DLD1 (cell line): ENCODE results near the gene CTNNA2.

Experiments used
- in situ Hi-C: cut with HindIII; loops from 2 replicates; pipeline ENCODE4 v1.10.0; 2017; ENCODE audit warnings: low sequenced_read_pairs

Gene CTNNA2

GRCh38 chr2:80515964-80516363 is 1003.1 kb downstream of the CTNNA2 start:
- in situ Hi-C loops, result no loop called here

- in situ Hi-C loops, result no loop called here
Measured at GRCh38 chr2:80517316-80517715, 1004.5 kb downstream of the CTNNA2 start.

DNA sequence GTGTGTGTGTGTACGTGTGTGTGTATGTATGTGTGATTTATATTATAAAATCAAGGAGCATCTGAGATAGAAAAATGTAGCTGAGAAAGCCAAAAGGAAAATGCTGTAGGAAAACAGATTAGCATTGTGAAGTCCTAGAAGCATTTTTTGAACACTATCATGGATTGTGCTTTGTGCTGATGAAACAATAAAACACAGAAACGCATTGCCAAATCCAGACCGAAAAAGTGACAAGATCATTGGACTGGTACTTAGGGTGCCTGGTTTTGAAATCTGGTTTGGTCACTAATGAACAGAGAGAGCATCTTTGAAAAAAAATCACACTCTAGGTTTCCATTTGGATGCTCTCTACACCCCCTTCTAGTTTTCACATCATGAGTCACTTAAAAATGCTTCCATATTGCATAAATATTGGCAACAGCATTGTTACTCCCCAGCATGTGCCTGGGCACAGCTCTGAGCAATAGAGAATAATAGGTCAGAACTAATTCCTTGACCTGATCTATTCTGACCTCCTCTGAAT is 1006.3 kb downstream of the CTNNA2 start:
- in situ Hi-C loops, result no loop called here

DNA sequence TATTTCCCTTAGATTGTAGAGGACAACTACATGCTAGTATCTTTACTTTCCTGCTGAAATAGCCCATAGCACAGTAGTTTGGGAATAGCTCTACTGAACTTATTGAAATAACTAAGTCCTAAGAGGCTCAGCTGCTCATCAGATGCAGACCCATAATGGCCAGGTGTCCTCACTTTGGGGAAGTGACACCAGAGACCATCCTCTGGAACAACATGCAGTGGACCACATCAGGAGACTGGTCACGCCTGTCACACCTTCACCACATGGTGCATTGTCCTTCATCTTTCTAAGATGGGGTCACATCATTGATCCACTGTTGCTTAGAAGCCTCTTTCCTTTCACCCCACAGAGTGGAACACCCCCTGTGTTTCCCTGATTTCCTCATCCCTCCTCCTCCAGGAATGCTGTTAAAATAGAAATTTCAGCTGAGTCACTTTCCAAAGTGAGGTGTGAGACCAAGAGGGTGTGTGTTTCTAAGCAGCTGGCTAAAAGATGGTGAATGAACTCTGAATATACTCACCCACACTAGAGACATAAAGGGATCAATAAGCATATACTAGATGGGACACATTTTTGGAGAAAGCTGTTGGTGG is 1006.9 kb downstream of the CTNNA2 start:
- in situ Hi-C loops, result no loop called here

- in situ Hi-C loops, result no loop called here
Measured at GRCh38 chr2:80525152-80525551, 1012.3 kb downstream of the CTNNA2 start.

GRCh38 chr2:80527119-80527518 is 1014.3 kb downstream of the CTNNA2 start:
- in situ Hi-C loops, result no loop called here

DNA sequence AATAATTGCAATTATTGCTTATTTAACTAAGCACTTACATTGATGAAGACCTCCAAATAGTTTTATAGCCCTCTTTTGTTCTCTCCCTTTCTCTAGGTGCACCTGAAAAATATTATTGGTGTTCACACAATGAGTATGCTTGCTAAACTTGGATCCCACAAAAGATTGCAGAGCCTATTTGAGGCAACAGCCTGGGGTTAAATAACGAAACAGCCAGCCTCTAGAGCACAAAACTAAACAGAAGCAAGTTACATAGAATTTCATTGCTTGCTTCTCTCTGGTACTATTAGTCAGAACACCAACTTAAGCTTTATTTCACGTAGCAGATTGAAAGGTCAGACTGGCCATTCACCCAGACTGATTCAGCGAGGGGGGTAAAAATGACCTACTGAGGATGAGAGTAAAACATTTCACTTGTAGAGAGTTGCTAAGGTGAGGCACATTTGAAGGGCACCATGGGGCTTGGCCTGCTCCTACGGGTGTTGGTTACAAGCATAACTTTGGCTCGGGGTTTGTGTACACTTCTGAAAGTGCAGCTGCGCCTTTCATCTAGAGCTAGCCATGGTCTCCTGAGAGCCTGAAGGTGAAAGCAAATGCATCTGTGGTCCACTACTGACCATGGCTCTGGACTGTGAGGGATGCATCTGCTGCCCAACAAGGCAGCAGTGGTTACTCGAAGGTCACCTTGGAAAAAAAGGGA is 1016.8 kb downstream of the CTNNA2 start:
- in situ Hi-C loops, result no loop called here

DNA sequence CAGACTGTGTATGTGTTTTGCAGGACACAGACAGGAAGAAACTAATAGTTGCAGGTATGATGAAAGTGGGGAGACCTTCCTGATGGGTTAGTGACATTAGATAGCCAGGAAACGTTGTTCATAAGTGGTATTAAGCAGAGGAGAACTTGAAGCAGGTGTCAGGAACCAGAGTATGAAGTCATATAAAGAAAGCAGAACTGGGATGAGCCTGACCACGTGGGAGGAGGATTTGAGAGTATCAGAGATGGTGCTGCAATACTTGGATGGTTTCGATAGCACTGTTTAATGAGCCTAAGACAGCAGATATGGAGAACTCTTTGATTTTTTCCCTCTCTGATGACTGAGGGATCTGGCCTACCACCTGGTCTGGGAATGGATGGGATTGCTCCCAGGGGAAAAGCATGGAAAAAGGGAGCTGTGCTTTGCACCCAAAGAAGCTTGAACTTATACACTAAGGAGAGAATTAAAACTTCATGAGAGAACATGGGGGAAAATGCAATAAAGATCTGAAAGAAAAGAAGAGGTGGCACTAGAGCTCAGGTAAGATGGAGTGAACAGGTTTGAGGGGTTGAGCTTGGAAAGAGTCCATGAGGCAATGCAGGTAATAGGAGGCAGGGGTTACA is 1017.7 kb downstream of the CTNNA2 start:
- in situ Hi-C loops, result no loop called here

GRCh38 chr2:80531319-80531718 is 1018.5 kb downstream of the CTNNA2 start:
- in situ Hi-C loops, result no loop called here

- in situ Hi-C loops, result no loop called here
Measured at GRCh38 chr2:80545420-80546210, 1032.8 kb downstream of the CTNNA2 start.

DNA sequence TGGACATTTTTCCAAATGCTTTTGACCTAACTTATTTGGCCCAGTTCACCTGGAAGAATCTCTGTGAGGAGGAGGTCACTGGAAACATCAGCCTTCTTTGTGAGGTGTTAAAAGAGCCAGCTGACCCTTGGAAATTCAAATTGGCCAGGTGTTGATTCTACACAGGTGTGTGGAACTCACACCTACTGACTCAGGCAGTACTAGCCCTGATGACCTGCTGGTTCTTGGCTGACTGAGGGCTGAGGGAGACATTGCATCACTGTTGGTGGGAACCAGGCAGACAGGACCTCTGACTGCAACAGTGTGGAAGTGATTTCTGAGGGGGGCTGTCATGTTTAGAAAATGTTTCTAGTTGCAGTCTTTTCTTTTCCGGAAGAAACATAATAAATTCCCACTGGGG is 1033.9 kb downstream of the CTNNA2 start:
- in situ Hi-C loops, result no loop called here

- in situ Hi-C loops, result no loop called here
Measured at GRCh38 chr2:80547344-80547743, 1034.5 kb downstream of the CTNNA2 start.

DNA sequence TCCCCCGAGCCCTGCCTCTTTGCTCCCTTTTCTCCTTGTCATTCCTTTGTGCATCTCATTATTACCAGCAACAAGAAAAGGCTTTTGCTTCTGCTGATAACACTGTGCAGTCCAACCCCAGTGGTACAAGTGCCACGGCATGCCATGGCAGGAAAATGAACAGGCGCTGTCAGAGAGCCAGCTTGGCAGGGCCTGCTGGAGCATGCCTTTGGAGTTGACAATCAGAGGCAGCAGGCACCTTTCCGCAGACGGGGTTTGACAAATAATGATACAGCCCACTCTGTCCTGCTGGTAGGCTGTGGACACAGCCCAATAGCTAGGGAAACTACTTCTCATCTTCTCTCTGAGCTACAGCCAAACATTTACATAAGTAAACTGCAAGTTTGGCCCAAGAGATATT is 1035.6 kb downstream of the CTNNA2 start:
- in situ Hi-C loops, result no loop called here

GRCh38 chr2:80549901-80550300 is 1037.0 kb downstream of the CTNNA2 start:
- in situ Hi-C loops, result no loop called here

DNA sequence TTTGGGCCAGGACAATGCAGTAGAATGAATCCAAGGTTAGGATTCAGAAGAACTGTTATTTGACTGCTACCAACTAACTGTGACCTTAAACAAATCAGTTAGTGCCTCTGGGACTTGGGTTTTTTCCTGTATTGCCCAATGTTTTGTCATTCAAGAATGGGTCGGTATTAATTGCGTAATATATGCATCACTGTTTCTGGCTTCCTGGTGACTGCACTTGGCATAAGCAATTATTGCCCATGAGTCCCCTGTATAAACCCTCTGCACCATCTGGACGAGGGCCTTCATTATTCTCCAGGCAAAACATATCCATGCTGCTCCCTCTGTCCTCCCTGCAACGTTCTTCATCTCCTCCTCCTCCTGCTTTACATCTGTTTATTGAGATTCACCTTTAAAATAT is 1047.5 kb downstream of the CTNNA2 start:
- in situ Hi-C loops, result no loop called here

GRCh38 chr2:80568011-80568410 is 1055.2 kb downstream of the CTNNA2 start:
- in situ Hi-C loops, result no loop called here

DNA sequence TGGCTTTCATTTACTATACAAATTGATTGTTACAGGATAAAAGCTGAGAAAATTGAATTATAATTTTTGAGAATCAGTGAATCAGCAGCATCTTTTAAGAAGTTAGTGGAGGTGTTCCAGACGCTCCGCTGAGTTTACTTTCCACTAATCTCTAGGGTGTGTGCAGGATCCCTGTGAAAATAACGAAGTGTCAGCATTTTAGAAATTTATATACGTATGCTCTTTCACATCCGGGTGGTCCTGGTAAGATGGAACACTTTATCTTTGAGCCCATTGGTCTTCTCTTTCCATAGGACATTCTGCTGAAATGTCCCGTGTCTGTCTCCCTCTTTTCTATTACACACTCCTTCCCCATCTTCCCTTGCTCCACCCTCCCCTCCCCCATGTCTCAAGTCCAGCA is 1060.3 kb downstream of the CTNNA2 start:
- in situ Hi-C loops, result no loop called here

GRCh38 chr2:80573950-80574349 is 1061.1 kb downstream of the CTNNA2 start:
- in situ Hi-C loops, result no loop called here

DNA sequence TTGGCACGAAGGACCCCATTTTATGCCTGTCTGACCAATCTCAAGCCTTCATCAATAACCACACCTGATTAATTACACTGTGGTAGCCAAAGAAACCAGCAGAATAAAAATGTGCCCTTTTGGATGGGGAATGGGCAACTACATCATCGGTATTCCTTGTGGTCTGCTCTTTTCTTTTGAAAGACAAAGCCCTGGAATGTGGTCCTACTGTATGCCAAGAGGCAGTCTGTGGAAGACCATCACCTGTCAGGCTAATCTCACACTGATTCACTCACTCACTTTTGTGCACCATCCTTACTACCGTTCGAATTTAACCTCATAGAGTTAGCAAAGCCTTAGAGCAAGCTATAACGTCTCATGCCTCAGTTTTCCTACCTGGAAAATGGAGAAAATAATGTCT is 1066.9 kb downstream of the CTNNA2 start:
- in situ Hi-C loops, result no loop called here

DNA sequence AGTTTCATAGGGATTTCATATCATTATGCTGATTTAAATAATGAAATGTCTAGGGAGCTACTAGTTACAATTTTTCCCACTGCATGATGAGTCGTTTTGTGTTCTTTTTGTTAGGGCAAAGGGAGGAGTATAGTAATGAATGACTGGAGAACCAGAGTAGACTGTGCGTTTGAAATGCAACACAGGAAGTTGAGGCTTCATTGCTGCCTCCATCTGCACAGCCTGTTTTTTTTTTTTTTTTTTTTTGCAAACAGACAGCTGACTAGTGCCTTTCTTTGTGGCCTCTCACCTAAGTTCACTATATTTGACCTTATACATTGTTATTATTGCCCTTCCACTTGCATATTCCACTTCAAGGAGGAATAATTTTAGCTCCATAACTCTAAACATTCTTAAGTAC is 1078.4 kb downstream of the CTNNA2 start:
- in situ Hi-C loops, result no loop called here

DNA sequence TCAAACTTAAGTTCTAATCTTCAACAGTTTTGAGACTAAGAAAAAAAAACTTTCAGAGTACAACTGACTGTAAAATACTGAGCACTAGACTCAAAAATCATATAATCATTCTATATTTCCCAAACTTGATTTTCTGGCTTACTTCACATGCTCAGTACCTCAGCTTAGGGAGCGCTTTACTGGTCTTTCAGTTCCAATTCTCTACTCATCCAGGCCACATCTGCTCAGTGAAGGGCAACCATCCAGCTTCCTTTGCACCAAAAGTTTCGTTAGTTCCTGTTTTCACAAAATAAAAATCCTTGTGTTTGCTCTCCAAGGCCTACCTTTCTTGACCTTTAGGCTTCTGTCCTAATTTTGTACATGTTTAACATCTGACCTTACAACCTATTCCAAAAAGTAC is 1079.3 kb downstream of the CTNNA2 start:
- in situ Hi-C loops, result no loop called here
